Measurements from ENCODE around the gene CTNNA1. TPM values are rescaled to one million over a fixed set of nuclear protein-coding genes. Genes with fewer than 3 reads are reported as not detected.

CTNNA1 gene
- total and polyA plus RNA-seq, 9 of the 15 experiments (the other 6 are each of a cell fraction or from before 2014, with no cell fraction given), result 29.6 to 117 (median 89.1) TPM

GRCh38 chr5:138832218-138832617 lies 79.0 kb downstream of the CTNNA1 start:
- no peaks in the 10 kb centered on the region for H3K27me3 ChIP-seq (ENCODE audit: control insufficient read depth in 2 of 2, insufficient read depth in 2 of 2, low read length in 2 of 2)
- 88% methylated on average over 2 of the region's 2 CpGs for WGBS (ENCODE audit: insufficient coverage, low coverage, missing lambda C conversion rate)
- H3K9me1 ChIP-seq (ENCODE audit: control insufficient read depth, insufficient read depth, low read length), result no peaks in the 10 kb centered on the region
- H3K4me3 ChIP-seq, result no peak overlapping the region
- H3K36me3 ChIP-seq (ENCODE audit: control insufficient read depth, insufficient read depth, low read length), result peaks cover 26% of the 10 kb centered on the region; the same call in 2 of the 3 replicates
- no TSS peak for BruUV-seq (replicated peaks)
- ATAC-seq, result no peak
- H3K79me2 ChIP-seq (ENCODE audit: control insufficient read depth, insufficient read depth, low read length), result no peaks in the 10 kb centered on the region
- no peak for FAIRE-seq
- CTCF ChIA-PET (ENCODE audit: low intra/inter-chr PET ratio), result no interaction called here
- TF ChIP-seq ZNF23 (CRISPR knock-in tag; IDR thresholded peaks at IDR 0.05) (no peak), MAZ (CRISPR knock-in tag; conservative IDR thresholded peaks at IDR 0.05 in 1 of 2, IDR thresholded peaks at IDR 0.05 in 1 of 2) (no peak), CGGBP1 (CRISPR knock-in tag; IDR thresholded peaks at IDR 0.05) (no peak), SMAD3 (CRISPR knock-in tag; conservative IDR thresholded peaks at IDR 0.05) (no peak), ZNF644 (tag; IDR thresholded peaks at IDR 0.05; ENCODE audit: low read depth) (no peak), HDAC3 (IDR thresholded peaks at IDR 0.05; ENCODE audit: borderline replicate concordance, partially characterized antibody) (no peak), MAX (CRISPR knock-in tag; IDR thresholded peaks at IDR 0.05) (no peak), ZBTB17 (CRISPR knock-in tag; IDR thresholded peaks at IDR 0.05) (no peak), ATF2 (CRISPR knock-in tag; IDR thresholded peaks at IDR 0.05) (no peak), BDP1 (IDR thresholded peaks at IDR 0.05; ENCODE audit: insufficient read depth, insufficient read length) (no peak), JUN (IDR thresholded peaks at IDR 0.05; ENCODE audit: borderline replicate concordance, low read depth, low read length) (no peak), JUN (CRISPR knock-in tag; IDR thresholded peaks at IDR 0.05; ENCODE audit: borderline replicate concordance) (no peak), CHAMP1 (IDR thresholded peaks at IDR 0.05) (no peak), MCM7 (IDR thresholded peaks at IDR 0.05) (no peak), ETV1 (tag; conservative IDR thresholded peaks at IDR 0.05; ENCODE audit: low read depth) (no peak), FOS (IDR thresholded peaks at IDR 0.05; ENCODE audit: extremely low read depth, insufficient read length) (no peak)
- no peak overlapping the region for H3K4me2 ChIP-seq (ENCODE audit: insufficient read depth, low read length)
- H3K4me1 ChIP-seq (replicated peaks in 1 of 2; ENCODE audit: control insufficient read depth in 2 of 2, insufficient read depth in 2 of 2, low read length in 2 of 2), result no peaks in the 10 kb centered on the region
- H3K27ac ChIP-seq (ENCODE audit: extremely low read depth, low read depth, low read length), result no peak overlapping the region
- in situ Hi-C loops (cut with MboI) (no loop called here), intact Hi-C loops (cut with micrococcal nuclease) (no loop called here)
- H3K9me3 ChIP-seq (replicated peaks; ENCODE audit: control insufficient read depth, insufficient read depth, low read depth, low read length), result no peaks in the 10 kb centered on the region; the same call in 1 of the 2 replicates
- no peak overlapping the region for H2AFZ ChIP-seq (ENCODE audit: low read depth, low read length)
- H4K20me1 ChIP-seq (replicated peaks; ENCODE audit: control insufficient read depth, insufficient read depth, low read length), result no peaks in the 10 kb centered on the region
- no peak for DNase-seq (ENCODE audit: extremely low read depth in 1 of 4, low spot score in 3 of 4)
- H3K9ac ChIP-seq (ENCODE audit: insufficient read depth in 1 of 2, low read depth in 2 of 2, low read length in 2 of 2), result no peak overlapping the region
- POLR2A ChIA-PET, result no interaction called here

All from K562 (cell line).